ENCODE measurements around the gene SARNP. TPM values are rescaled to one million over a fixed set of nuclear protein-coding genes. Genes with fewer than 3 reads are reported as not detected.
"Not testable (repeated sequence)": the region's sequence is repeated elsewhere in the genome, so short reads cannot be mapped to it uniquely, and the experiment has no call there.

Gene SARNP
- total RNA-seq, 1 experiment from 2014 or later, result 99.1 TPM

DNA sequence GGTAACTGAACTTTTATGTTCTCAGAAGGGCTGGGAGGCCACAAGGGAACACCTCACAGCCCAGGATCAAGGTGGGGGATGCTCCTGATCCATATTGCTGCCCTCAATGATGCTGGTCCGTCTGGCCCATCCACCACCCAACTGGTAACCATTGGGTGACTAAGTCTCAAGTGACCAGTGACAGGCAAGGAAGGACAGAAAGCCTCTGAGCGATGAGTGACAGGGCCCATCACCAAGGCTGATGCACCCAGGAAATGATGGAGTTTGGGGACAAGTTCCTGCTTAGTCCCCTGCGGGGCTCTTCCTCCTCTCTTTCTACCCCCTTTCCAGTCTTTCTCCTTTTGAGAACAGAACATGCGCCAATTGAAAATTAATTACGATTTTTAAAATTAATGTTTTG is 27.8 kb upstream of the SARNP start:
- H3K4me3 ChIP-seq (ENCODE audit: insufficient read depth, low read depth, low read length), result no peak overlapping the region
- H3K27me3 ChIP-seq (ENCODE audit: control insufficient read depth, insufficient read depth, low read length), result no peaks in the 10 kb centered on the region
- DNase-seq, result no peak
- no peaks in the 10 kb centered on the region for H3K36me3 ChIP-seq (replicated peaks; ENCODE audit: control insufficient read depth, insufficient read depth, low read length)

DNA sequence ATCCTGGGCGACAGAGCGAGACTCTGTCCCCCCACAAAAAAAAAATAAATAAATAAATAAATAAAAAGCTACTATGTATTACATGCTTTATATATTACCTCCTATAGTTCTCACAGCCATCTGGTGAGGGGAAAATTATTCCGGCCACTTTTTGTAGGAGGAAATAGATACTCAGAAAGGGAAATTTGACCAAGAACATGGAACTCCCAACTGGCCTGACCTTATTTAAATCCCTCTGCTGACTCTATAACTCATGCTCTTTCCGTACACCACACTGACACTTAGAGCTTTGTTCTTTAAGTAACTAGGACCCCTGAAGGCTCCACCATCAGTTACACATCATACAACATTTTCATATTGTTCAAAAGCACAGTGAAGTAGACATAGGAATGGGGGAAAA is 27.4 kb upstream of the SARNP start:
- Histone ChIP-seq H3K27me3 (ENCODE audit: control insufficient read depth, insufficient read depth, low read length) (no peaks in the 10 kb centered on the region), H3K36me3 (replicated peaks; ENCODE audit: control insufficient read depth, insufficient read depth, low read length) (no peaks in the 10 kb centered on the region), H3K4me3 (ENCODE audit: insufficient read depth, low read depth, low read length) (no peak overlapping the region)
- no peak for DNase-seq

DNA sequence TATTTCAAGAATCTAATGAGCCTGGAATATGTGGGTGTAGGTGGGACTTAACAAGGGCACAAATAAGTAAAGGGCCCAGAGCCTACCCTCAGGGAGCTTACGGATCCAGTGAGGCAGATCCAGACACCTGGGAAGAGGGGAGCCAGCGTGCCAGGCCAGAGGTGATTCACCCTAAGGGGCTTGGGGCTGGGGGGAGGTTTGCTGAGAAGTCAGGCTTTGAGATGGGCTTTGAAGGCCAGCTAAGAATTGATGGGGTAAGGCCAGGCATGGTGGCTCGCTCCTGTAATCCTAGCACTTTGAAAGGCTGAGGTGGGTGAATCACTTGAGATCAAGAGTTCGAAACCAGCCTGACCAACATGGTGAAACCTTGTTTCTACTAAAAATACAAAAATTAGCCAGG is 25.9 kb upstream of the SARNP start:
- DNase-seq, result no peak
- H3K36me3 ChIP-seq (replicated peaks; ENCODE audit: control insufficient read depth, insufficient read depth, low read length), result no peaks in the 10 kb centered on the region
- H3K27me3 ChIP-seq (ENCODE audit: control insufficient read depth, insufficient read depth, low read length), result no peaks in the 10 kb centered on the region
- H3K4me3 ChIP-seq (ENCODE audit: insufficient read depth, low read depth, low read length), result no peak overlapping the region

DNA sequence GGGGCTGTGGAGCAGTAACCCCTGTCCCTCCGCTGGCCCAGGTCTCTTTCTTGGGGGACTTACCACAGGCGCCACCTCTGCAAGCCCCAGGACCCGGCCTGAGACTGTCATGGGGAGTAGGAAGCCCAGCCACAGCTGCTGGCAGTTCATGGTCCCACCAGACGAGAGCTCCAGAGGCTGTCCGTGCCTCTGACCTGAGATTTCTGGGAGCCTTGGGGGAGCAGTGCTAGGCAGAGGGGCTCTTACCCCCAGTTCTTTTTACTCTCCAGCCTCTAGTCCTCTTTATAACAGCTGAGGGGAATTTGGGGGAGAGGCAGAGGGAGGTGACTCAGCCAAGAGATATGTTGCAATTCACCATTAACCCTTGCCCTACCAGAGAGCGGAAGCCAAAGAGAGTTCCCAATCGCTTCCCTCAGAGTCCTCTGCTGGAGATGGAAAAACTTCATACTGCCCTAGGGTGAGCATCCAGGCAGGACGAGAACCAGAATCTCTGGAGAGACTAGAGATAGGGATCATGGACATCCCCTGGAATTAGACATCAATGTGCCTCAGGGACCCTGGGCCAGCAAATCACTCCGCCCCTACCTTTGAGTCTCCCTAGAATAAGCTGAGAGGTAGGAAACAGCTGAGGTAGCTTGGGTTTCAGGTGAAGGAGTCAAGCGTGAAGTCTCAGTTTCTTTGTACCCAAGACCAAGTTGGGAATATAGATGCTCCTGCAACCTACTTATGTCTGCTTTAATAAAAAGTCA is 25.3 kb upstream of the SARNP start, which contains the start of gene MMP19:
Gene MMP19, minus strand, starts transcription at position 256 of the 749 bp plus-strand sequence. Its CDS starts 106 bp downstream, at position 150.
- Histone ChIP-seq H3K36me3 (replicated peaks; ENCODE audit: control insufficient read depth, insufficient read depth, low read length) (no peaks in the 10 kb centered on the region), H3K27me3 (ENCODE audit: control insufficient read depth, insufficient read depth, low read length) (no peaks in the 10 kb centered on the region), H3K4me3 (ENCODE audit: insufficient read depth, low read depth, low read length) (peak within 1 kb of the TSS; percentile 12; the same call in 1 of the 2 replicates)
- DNase-seq, result peak; percentile 70

DNA sequence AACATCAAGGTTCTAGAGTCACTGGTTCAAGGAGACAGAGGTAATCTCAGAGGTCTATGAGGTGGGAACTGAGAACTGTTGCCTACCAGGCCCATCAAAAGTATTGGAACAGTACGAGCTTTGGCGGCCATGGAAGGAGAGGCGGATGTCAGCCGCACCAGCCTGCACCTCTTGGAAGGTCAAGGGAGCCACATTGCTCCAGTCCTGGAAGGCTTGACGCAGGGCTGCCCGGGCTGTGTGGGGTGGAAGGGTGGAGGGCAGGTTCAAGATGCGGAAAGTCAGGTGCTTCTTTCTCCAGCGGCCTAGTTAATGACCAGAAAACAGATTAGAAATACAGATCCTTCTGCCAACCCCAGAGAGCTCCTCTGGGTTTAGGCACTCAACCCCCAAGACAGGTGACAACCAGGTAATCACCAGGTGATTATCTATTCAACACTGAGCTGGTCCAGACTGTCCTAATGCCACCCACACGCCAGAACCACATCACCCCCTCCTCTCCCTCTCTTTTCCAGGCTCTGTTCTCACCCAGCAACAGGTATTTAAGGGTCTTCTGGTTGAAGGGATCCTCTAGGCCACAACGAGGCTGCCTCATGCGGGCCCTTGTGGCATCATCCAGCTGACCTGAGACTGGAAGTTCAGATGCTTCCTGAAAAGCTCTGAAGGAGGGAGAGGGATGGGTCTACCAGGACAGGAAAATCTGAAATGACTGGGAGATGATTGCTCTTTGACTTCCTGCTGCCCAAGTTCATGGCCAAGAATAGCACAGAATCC is 23.2 kb upstream of the SARNP start:
- DNase-seq, result no peak
- no peaks in the 10 kb centered on the region for H3K36me3 ChIP-seq (replicated peaks; ENCODE audit: control insufficient read depth, insufficient read depth, low read length)
- H3K27me3 ChIP-seq (ENCODE audit: control insufficient read depth, insufficient read depth, low read length), result no peaks in the 10 kb centered on the region
- H3K4me3 ChIP-seq (ENCODE audit: insufficient read depth, low read depth, low read length), result no peak overlapping the region

DNA sequence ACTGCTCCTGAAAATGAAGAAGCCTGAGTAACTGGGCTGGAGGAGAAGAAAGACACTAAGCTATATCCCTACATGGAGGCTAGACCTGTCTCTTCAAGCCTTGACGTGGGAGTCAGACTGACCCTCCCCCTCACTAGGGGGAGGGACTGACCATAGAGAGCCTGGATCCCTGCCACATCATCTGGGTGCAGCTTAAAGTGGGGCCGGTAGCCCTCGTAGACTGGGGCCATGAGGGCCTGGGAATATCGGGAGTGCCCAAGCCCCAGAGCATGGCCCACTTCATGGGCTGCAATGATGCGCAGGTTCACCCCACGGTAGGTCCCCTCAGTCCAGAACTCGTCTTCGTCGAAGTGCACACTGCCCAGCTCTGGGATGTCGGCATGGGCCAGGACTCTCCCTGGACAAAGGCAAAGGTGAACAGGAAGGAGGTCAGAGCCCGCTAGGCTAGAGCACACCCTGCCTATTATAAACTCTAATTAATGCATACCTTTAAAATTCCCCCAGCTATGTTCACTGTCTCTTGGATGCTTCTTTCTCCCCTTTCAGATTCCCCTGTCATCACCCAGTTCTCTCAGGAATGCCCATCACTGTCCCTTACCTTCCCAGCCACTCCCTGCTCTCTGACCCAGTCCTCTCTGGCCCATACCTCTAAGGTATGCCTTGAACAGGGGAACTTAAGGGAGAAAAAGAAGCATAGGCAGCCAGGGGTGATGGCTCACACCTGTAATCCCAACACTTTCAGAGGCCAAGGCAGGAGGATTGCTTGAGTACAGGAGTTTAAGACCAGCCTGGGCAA is 22.0 kb upstream of the SARNP start:
- no peaks in the 10 kb centered on the region; the same call in 1 of the 2 replicates for H3K36me3 ChIP-seq (replicated peaks; ENCODE audit: control insufficient read depth, insufficient read depth, low read length)
- H3K27me3 ChIP-seq (ENCODE audit: control insufficient read depth, insufficient read depth, low read length), result no peaks in the 10 kb centered on the region
- no peak overlapping the region for H3K4me3 ChIP-seq (ENCODE audit: insufficient read depth, low read depth, low read length)
- no peak for DNase-seq

DNA sequence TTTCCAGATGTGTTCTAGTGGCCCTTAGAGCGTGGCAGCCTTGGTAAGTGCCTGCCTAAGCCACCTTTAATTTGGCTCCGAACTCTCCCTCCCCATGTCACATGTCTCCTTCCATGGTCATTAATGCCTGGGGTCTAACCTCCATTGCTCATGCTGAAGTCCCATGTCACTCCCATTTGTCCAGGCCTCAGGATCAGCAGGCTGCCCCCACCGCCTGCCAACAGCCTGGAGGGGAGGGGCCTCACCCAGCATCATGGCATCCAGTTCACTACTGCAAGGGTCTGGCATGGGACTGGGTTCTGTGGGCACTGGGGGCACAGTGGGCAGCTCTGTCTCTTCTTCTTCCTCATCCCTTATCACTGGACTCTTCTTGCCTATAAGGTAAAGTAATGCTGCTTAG is 20.8 kb upstream of the SARNP start:
- DNase-seq, result no peak
- Histone ChIP-seq H3K27me3 (ENCODE audit: control insufficient read depth, insufficient read depth, low read length) (no peaks in the 10 kb centered on the region), H3K4me3 (ENCODE audit: insufficient read depth, low read depth, low read length) (no peak overlapping the region), H3K36me3 (replicated peaks; ENCODE audit: control insufficient read depth, insufficient read depth, low read length) (no peaks in the 10 kb centered on the region; the same call in 1 of the 2 replicates)

DNA sequence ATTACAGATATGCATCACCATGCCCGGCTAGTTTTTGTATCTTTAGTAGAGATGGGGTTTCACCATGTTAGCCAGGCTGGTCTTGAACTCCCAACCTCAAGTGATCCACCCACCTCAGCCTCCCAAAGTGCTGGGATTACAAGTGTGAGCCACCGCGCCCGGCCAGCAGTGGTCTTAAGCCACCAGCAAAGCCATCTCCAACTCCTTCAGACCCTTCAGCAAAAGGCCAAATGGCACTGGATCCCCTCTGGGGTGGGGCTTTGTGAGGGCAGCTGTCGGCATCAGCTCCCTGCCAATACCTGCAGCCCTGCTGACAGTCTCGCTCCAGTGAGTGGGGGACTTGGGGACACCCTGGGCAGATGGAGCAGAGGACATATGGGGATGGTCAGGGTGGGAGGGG is 16.9 kb upstream of the SARNP start:
- H3K27me3 ChIP-seq (ENCODE audit: control insufficient read depth, insufficient read depth, low read length); H3K4me3 ChIP-seq (ENCODE audit: insufficient read depth, low read depth, low read length); DNase-seq; H3K36me3 ChIP-seq (replicated peaks; ENCODE audit: control insufficient read depth, insufficient read depth, low read length): not testable (repeated sequence)

DNA sequence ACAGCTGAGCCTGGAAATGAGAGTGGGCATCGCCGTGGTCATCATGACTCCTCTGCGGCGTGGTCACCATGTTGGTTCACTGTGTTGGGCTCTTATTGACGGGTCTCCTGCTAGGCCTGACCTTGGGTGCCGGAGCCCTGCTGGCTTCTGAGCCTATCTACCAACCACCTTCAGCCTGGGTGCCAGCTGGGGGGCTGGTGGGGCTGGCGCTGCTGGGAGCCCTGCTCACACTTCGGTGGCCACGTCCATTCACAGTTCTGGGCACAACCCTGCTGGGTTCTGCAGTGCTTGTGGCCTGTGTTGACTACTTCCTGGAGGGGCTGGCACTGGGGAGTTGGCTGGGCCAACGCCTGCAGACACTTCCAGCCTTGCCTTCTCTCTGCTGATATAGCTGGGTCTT is 15.5 kb upstream of the SARNP start:
- DNase-seq, result no peak
- no peaks in the 10 kb centered on the region for H3K27me3 ChIP-seq (ENCODE audit: control insufficient read depth, insufficient read depth, low read length)
- H3K36me3 ChIP-seq (replicated peaks; ENCODE audit: control insufficient read depth, insufficient read depth, low read length), result no peaks in the 10 kb centered on the region; the same call in none of the 2 replicates
- no peak overlapping the region for H3K4me3 ChIP-seq (ENCODE audit: insufficient read depth, low read depth, low read length)

DNA sequence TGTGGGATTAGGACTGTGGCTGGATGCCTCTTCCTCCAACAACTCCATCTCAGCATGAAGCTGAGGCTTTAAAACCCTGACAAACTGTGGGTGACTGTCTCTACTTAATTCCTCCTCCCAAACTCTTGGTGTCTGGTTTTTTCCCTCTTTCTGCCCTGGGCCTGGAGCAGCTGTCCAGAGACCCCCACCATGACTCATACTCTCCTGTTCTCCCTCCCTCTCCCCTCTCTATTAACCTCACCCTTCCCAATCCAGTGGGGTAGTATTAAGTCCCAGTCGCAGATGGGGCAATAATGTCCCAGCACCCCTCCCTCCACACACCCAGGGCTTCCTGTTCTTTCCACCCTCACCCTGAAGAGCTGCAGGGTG is 13.9 kb upstream of the SARNP start:
- H3K36me3 ChIP-seq (replicated peaks; ENCODE audit: control insufficient read depth, insufficient read depth, low read length), result no peaks in the 10 kb centered on the region; the same call in none of the 2 replicates
- DNase-seq, result no peak
- H3K27me3 ChIP-seq (ENCODE audit: control insufficient read depth, insufficient read depth, low read length), result no peaks in the 10 kb centered on the region
- peak overlapping the region; percentile 96 for H3K4me3 ChIP-seq (ENCODE audit: insufficient read depth, low read depth, low read length)

DNA sequence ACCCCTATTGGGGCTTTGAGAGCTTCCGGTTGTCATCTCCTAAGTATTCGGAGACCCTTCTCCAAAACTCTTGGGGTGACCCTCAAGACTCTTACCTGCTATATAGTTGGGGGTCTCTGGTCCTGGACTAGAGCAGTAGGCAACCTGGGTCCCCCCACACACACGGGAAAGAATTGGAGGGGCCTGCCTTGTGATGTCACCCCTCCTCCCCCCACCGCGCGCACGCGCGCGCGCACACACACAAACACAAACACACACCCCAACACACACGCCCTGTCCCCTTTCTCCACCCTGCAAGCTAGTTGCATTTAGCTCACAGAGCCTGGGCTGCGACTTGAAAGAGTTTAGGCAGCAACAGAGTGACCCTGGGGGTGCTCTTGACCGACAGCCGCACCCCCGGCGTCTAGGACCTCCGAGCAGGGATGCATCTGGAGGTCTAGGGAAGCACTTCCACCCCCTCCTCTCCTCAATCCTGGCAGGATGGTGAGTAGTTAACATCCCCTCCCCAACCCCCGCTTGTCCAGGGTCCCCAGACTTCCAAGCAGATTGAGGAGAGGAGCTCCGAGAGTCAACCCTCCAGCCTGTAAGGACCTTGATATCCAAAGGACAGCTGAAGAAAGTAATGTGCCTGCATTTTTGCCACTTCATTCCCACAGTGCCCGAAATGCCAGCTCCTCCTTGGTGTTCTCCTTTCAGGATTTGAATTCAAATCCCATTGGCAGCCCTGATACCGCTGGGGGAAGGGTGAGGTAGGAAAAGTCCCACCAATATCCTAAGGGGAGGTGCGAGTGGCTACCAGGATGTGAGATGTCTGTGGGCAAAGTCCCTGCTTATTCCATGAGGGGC is 13.3 kb upstream of the SARNP start:
- peak overlapping the region; percentile 96 for H3K4me3 ChIP-seq (ENCODE audit: insufficient read depth, low read depth, low read length)

DNA sequence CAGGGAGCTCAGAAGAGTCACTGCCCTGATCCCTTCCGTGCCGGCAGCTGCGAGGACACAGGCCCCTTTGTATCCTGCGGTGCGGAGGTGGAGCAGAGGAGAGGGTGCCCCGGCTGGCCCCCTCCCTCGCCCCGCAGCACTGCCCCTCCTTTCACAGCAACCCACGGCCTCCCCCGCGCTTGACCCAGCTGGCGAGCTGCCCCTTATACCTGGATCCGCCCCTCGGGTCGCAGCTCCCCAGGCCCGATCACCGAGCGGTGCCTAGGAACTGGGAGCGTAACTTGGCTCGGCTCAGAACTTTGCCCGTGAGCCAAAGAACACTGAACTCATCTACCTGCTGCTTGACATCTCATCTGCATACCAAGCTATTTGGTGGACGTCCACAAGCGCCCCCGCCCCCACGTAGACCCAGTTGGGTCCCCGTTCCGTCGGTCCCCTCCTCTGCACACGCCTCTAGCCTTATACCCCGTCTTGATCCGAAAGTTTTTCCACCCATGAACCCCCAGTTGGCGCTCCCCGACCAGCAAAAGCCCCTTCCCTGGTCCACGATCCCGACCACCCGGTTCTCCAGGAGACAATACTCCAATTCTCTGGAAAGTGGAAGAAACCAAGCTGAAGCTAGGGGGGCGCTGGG is 12.6 kb upstream of the SARNP start:
- Histone ChIP-seq H3K27me3 (ENCODE audit: control insufficient read depth, insufficient read depth, low read length) (no peaks in the 10 kb centered on the region), H3K4me3 (ENCODE audit: insufficient read depth, low read depth, low read length) (peak overlapping the region; percentile 96), H3K36me3 (replicated peaks; ENCODE audit: control insufficient read depth, insufficient read depth, low read length) (no peaks in the 10 kb centered on the region; the same call in none of the 2 replicates)
- peak; percentile 82 for DNase-seq

More for the DNA sequence above, 13.3 kb upstream of the SARNP start:
- H3K27me3 ChIP-seq (ENCODE audit: control insufficient read depth, insufficient read depth, low read length), result no peaks in the 10 kb centered on the region
- DNase-seq, result peak; percentile 89
- no peaks in the 10 kb centered on the region; the same call in none of the 2 replicates for H3K36me3 ChIP-seq (replicated peaks; ENCODE audit: control insufficient read depth, insufficient read depth, low read length)

DNA sequence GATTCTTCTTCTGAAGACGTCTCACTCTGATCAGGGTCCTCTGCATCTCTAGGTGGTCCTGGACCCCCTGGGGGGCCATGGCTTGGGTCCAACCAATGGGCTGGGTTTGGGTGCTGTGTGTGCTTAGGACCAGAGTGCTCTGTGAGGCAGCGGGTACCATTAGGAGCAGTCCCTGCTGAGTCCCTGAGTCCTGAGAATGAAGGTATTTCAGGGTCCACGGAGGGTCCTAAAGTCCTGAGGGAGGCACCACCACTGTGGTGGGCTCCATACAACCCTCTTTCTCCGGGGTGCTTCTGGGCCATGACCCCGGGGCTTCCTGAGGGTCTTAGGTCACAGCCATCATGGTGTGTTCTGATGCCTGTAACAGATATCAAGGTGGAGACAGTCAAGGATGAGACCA is 10.8 kb upstream of the SARNP start:
- H3K4me3 ChIP-seq (ENCODE audit: insufficient read depth, low read depth, low read length), result peak overlapping the region; percentile 96; the same call in 1 of the 2 replicates
- no peaks in the 10 kb centered on the region for H3K27me3 ChIP-seq (ENCODE audit: control insufficient read depth, insufficient read depth, low read length)
- no peaks in the 10 kb centered on the region; the same call in none of the 2 replicates for H3K36me3 ChIP-seq (replicated peaks; ENCODE audit: control insufficient read depth, insufficient read depth, low read length)
- no peak for DNase-seq

Measured in H7 (cell line).